OCI-LY7 (cell line): ENCODE results near the gene PRKAG2. TPM values are rescaled to one million over a fixed set of nuclear protein-coding genes. Genes with fewer than 3 reads are reported as not detected.

Source experiments
- BruUV-seq: library from RNA; stranded (reverse); fragments of 400-500 nt; replicated peaks from 2 replicates; lab custom pipeline; 2021; lab: Mats Ljungman, UMichigan
- CTCF ChIA-PET: fragments of 300-600 bp; sonication (Branson Sonifier 250); formaldehyde crosslinking; loops from one replicate; lab custom pipeline; 2022; ENCODE audit warnings: antibody characterized with exemption; ENCODE audit not compliant: unreplicated experiment; lab: Charles Lee
- POLR2A ChIA-PET: fragments of 300-600 bp; sonication (Branson Sonifier 250); formaldehyde crosslinking; loops from one replicate; lab custom pipeline; 2022; ENCODE audit warnings: antibody characterized with exemption; lab: Charles Lee
- DNase-seq: peaks from one replicate; pipeline ENCODE4 v3.0.0-alpha.2; 2015; ENCODE audit warnings: low spot score
- H2AFZ ChIP-seq: fragments of 200-600 bp; sonication (generic), shearing (Covaris generic); 2 replicates; pipeline ENCODE4 v1.6.1; 2014; ENCODE audit warnings: mild to moderate bottlenecking, antibody characterized with exemption, low read length, moderate library complexity
- H3K27ac ChIP-seq: fragments of 200-600 bp; sonication (generic); 2 replicates; pipeline ENCODE4 v1.5.1; 2014; ENCODE audit warnings: mixed run types, low read depth, mild to moderate bottlenecking, moderate library complexity, low read length, inconsistent platforms; ENCODE audit not compliant: poor library complexity, severe bottlenecking
- H3K36me3 ChIP-seq: fragments of 200-600 bp; sonication (generic); 2 replicates; pipeline ENCODE4 v1.6.1; 2014; ENCODE audit warnings: mild to moderate bottlenecking, antibody characterized with exemption, low read length, moderate library complexity, mixed read lengths; ENCODE audit not compliant: insufficient read depth
- H3K4me1 ChIP-seq: fragments of 200-600 bp; sonication (generic); 2 replicates; pipeline ENCODE4 v1.5.1; 2014; ENCODE audit warnings: mild to moderate bottlenecking, low read length; ENCODE audit not compliant: insufficient read depth, poor library complexity, severe bottlenecking
- H3K4me2 ChIP-seq: fragments of 200-600 bp; sonication (generic); 2 replicates; pipeline ENCODE4 v1.6.1; 2014; ENCODE audit warnings: mild to moderate bottlenecking, low read length
- H3K4me3 ChIP-seq: fragments of 200-600 bp; sonication (generic); 2 replicates; pipeline ENCODE4 v1.5.1; 2014; ENCODE audit warnings: mild to moderate bottlenecking, low read depth, low read length; ENCODE audit not compliant: poor library complexity, severe bottlenecking
- H3K79me2 ChIP-seq: fragments of 200-600 bp; sonication (generic); 2 replicates; pipeline ENCODE4 v1.6.1; 2016; ENCODE audit warnings: low read depth, mild to moderate bottlenecking, low read length, moderate library complexity, mixed read lengths; ENCODE audit not compliant: insufficient read depth
- H3K9me2 ChIP-seq: fragments of 200-600 bp; sonication (generic); 2 replicates; pipeline ENCODE4 v1.6.1; 2016; ENCODE audit warnings: mild to moderate bottlenecking, low read length, mixed read lengths; ENCODE audit not compliant: insufficient read depth
- H3K9me3 ChIP-seq: fragments of 200-600 bp; sonication (generic); 2 replicates; pipeline ENCODE4 v1.6.1; 2014; ENCODE audit warnings: mild to moderate bottlenecking, mixed run types, low read length, mixed read lengths
- H4K20me1 ChIP-seq: fragments of 200-600 bp; sonication (generic); 2 replicates; pipeline ENCODE4 v1.6.1; 2014; ENCODE audit warnings: mild to moderate bottlenecking, antibody characterized with exemption, low read length, moderate library complexity, mixed read lengths; ENCODE audit not compliant: insufficient read depth
- CTCF ChIP-seq: fragments of 200-600 bp; sonication (generic); conservative IDR thresholded peaks from 2 replicates; pipeline ENCODE4 v1.5.1; 2014; ENCODE audit warnings: mild to moderate bottlenecking, antibody characterized with exemption, low read length, moderate library complexity, mixed read lengths
- EZH2phosphoT487 ChIP-seq: fragments of 200-600 bp; sonication (generic); IDR thresholded peaks from 2 replicates; pipeline ENCODE4 v1.6.1; 2018; ENCODE audit warnings: low read depth, borderline replicate concordance, mild to moderate bottlenecking, mixed run types, antibody characterized with exemption, low read length, moderate library complexity, mixed read lengths
- intact Hi-C: fragments of 100-400 bp; cut with micrococcal nuclease; formaldehyde crosslinking; loops from one replicate; pipeline ENCODE4 v1.10.0; 2022; ENCODE audit not compliant: unreplicated experiment
- total RNA-seq, 2 experiments: library from RNA; depleted of rRNA in 1 of 2; stranded (reverse); fragments of >200 nt in 1 of 2; shearing (Covaris generic) in 1 of 2; gene quantifications; 2 replicates each; pipeline ENCODE4 v1.2.3, GENCODE V29; 2014 to 2022

PRKAG2 gene
- total RNA-seq, 2 experiments from 2014 or later = 1.2 to 5.1 TPM

GRCh38 chr7:151697942-151698341 lies 179.0 kb downstream of the PRKAG2 start:
- Histone ChIP-seq H3K27ac (no peak overlapping the region), H3K4me1 (no peaks in the 10 kb centered on the region), H3K9me2 (no peaks in the 10 kb centered on the region), H4K20me1 (no peaks in the 10 kb centered on the region), H3K36me3 (no peaks in the 10 kb centered on the region), H3K79me2 (no peaks in the 10 kb centered on the region), H2AFZ (no peak overlapping the region), H3K4me3 (no peak overlapping the region), H3K4me2 (no peak overlapping the region), H3K9me3 (no peaks in the 10 kb centered on the region)
- ChIA-PET POLR2A (no interaction called here), CTCF (no interaction called here)
- intact Hi-C loops = no loop called here
- BruUV-seq = no TSS peak
- TF ChIP-seq CTCF = no peak
- TF ChIP-seq EZH2phosphoT487 = no peak
- DNase-seq = no peak

DNA sequence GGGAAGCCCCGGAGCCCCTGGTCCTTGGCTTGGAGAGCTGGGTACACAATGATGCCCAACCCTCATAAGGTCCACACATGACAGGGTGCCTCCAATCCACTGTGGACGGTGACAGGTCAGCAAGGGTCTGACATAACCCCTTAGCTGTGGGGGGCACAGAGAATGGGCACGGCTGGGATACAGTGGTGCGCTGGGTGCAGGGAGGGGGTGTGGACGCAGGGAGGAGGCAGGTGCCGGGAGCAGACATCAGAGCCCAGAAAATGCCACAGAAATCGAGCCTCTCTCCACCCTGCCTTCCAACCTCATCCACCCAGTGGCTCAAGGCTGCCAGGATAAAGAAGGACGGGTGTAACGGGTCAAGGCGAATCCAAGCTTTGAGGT lies 179.4 kb downstream of the PRKAG2 start:
- no peaks in the 10 kb centered on the region for H3K4me1 ChIP-seq
- TF ChIP-seq EZH2phosphoT487 (no peak), CTCF (no peak)
- no peak for DNase-seq
- H3K36me3 ChIP-seq = no peaks in the 10 kb centered on the region
- no peaks in the 10 kb centered on the region for H3K9me2 ChIP-seq
- H3K4me2 ChIP-seq = no peak overlapping the region
- CTCF ChIA-PET = no interaction called here
- intact Hi-C loops = no loop called here
- POLR2A ChIA-PET = no interaction called here
- no TSS peak for BruUV-seq
- no peak overlapping the region for H3K27ac ChIP-seq
- no peak overlapping the region for H2AFZ ChIP-seq
- H3K79me2 ChIP-seq = no peaks in the 10 kb centered on the region
- H4K20me1 ChIP-seq = no peaks in the 10 kb centered on the region
- no peaks in the 10 kb centered on the region for H3K9me3 ChIP-seq
- no peak overlapping the region for H3K4me3 ChIP-seq

- POLR2A ChIA-PET = no interaction called here
- no TSS peak for BruUV-seq
Measured at GRCh38 chr7:151696721-151697514, 180.0 kb downstream of the PRKAG2 start.

More at GRCh38 chr7:151696721-151697514, 180.0 kb downstream of the PRKAG2 start:
- Histone ChIP-seq H3K9me2 (no peaks in the 10 kb centered on the region), H3K36me3 (no peaks in the 10 kb centered on the region), H3K9me3 (no peaks in the 10 kb centered on the region), H3K79me2 (no peaks in the 10 kb centered on the region), H4K20me1 (no peaks in the 10 kb centered on the region), H3K4me2 (no peak overlapping the region), H2AFZ (no peak overlapping the region), H3K4me1 (no peaks in the 10 kb centered on the region), H3K27ac (no peak overlapping the region), H3K4me3 (no peak overlapping the region)
- TF ChIP-seq EZH2phosphoT487 (no peak), CTCF (no peak)
- intact Hi-C loops = no loop called here
- CTCF ChIA-PET = no interaction called here
- no peak for DNase-seq
